GM23338 (cell line): Measurements from ENCODE around the gene MINDY1. TPM values are rescaled to one million over a fixed set of nuclear protein-coding genes. Genes with fewer than 3 reads are reported as not detected.

ENCODE experiments used
- ATAC-seq: fragments of 200-7000 bp; cut with Tn5 transposase; 3 replicates; pipeline ENCODE4 v1.9.1; 2020
- DNase-seq: peaks from one replicate; pipeline ENCODE4 v3.0.0-alpha.2; 2015; ENCODE audit warnings: low spot score
- H2AFZ ChIP-seq: fragments of 200-600 bp; sonication (generic); 2 replicates; pipeline ENCODE4 v1.8.0; 2016; ENCODE audit warnings: antibody characterized with exemption, mild to moderate bottlenecking, moderate library complexity
- H3F3A ChIP-seq: fragments of 200-600 bp; sonication (generic); replicated peaks from 2 replicates; pipeline ENCODE4 v1.8.0; 2017; ENCODE audit warnings: antibody characterized with exemption, mixed run types, low read depth
- H3K27ac ChIP-seq: fragments of 200-600 bp; sonication (generic); 2 replicates; pipeline ENCODE4 v1.6.1; 2016; ENCODE audit warnings: low read depth
- H3K27me3 ChIP-seq: fragments of 200-600 bp; sonication (generic); 2 replicates; pipeline ENCODE4 v1.8.0; 2016; ENCODE audit warnings: mild to moderate bottlenecking, mixed run types, moderate library complexity; ENCODE audit not compliant: insufficient read depth
- H3K36me3 ChIP-seq: fragments of 200-600 bp; sonication (generic); 2 replicates; pipeline ENCODE4 v1.8.0; 2016; ENCODE audit warnings: mild to moderate bottlenecking; ENCODE audit not compliant: insufficient read depth
- H3K4me1 ChIP-seq: fragments of 200-600 bp; sonication (generic); 2 replicates; pipeline ENCODE4 v1.8.0; 2016; ENCODE audit warnings: mild to moderate bottlenecking, moderate library complexity; ENCODE audit not compliant: insufficient read depth
- H3K4me2 ChIP-seq: fragments of 200-600 bp; sonication (generic); 2 replicates; pipeline ENCODE4 v1.7.1; 2017; ENCODE audit warnings: mixed run types
- H3K4me3 ChIP-seq: fragments of 200-600 bp; sonication (generic); 2 replicates; pipeline ENCODE4 v1.6.1; 2016; ENCODE audit warnings: mixed run types
- H3K79me2 ChIP-seq: fragments of 200-600 bp; sonication (generic); replicated peaks from 2 replicates; pipeline ENCODE4 v1.8.0; 2017; ENCODE audit warnings: mild to moderate bottlenecking; ENCODE audit not compliant: insufficient read depth
- H3K9me2 ChIP-seq: fragments of 200-600 bp; sonication (generic); 2 replicates; pipeline ENCODE4 v1.8.0; 2017; ENCODE audit not compliant: insufficient read depth
- H4K20me1 ChIP-seq: fragments of 200-600 bp; sonication (generic); replicated peaks from 2 replicates; pipeline ENCODE4 v1.8.0; 2017; ENCODE audit warnings: mild to moderate bottlenecking; ENCODE audit not compliant: insufficient read depth
- H3K27ac Mint-ChIP-seq: 2 replicates; pipeline ENCODE4 v1.8.0; 2020; ENCODE audit warnings: inconsistent platforms, mild to moderate bottlenecking, moderate library complexity, mixed read lengths
- H3K27me3 Mint-ChIP-seq: 3 replicates; pipeline ENCODE4 v1.8.0; 2022; ENCODE audit warnings: low read depth, mild to moderate bottlenecking, moderate library complexity, mixed read lengths, inconsistent platforms; ENCODE audit not compliant: insufficient read depth, poor library complexity
- H3K36me3 Mint-ChIP-seq: 3 replicates; pipeline ENCODE4 v1.8.0; 2021; ENCODE audit warnings: low read depth, mild to moderate bottlenecking, inconsistent platforms, moderate library complexity, mixed read lengths
- H3K4me1 Mint-ChIP-seq: 3 replicates; pipeline ENCODE4 v1.8.0; 2020; ENCODE audit warnings: mild to moderate bottlenecking, inconsistent platforms, mixed read lengths
- H3K4me3 Mint-ChIP-seq: 3 replicates; pipeline ENCODE4 v1.8.0; 2021; ENCODE audit warnings: moderate library complexity, mild to moderate bottlenecking, inconsistent platforms, mixed read lengths
- H3K9me3 Mint-ChIP-seq: 3 replicates; pipeline ENCODE4 v1.8.0; 2020; ENCODE audit warnings: moderate library complexity, mild to moderate bottlenecking, inconsistent platforms, mixed read lengths
- CREB1 ChIP-seq: fragments of 250-450 bp; sonication (Bioruptor Pico); IDR thresholded peaks from 2 replicates; pipeline ENCODE4 v1.5.0; 2020; ENCODE audit warnings: low read depth, mild to moderate bottlenecking, moderate library complexity
- EZH2 ChIP-seq: fragments of 200-600 bp; sonication (generic); IDR thresholded peaks from one replicate; pipeline ENCODE4 v1.8.0; 2017; ENCODE audit warnings: antibody characterized with exemption, mild to moderate bottlenecking, low read depth; ENCODE audit not compliant: unreplicated experiment
- EZH2phosphoT487 ChIP-seq: fragments of 200-600 bp; sonication (generic); IDR thresholded peaks from one replicate; pipeline ENCODE4 v1.8.1; 2018; ENCODE audit warnings: antibody characterized with exemption; ENCODE audit not compliant: unreplicated experiment
- JUNB ChIP-seq: IDR thresholded peaks from one replicate; pipeline ENCODE4 v1.6.1; 2016; ENCODE audit warnings: antibody characterized with exemption; ENCODE audit not compliant: unreplicated experiment
- NANOG ChIP-seq: IDR thresholded peaks from 2 replicates; pipeline ENCODE4 v1.6.1; 2016; ENCODE audit warnings: antibody characterized with exemption, borderline replicate concordance
- POLR2AphosphoS5 ChIP-seq: IDR thresholded peaks from 2 replicates; pipeline ENCODE4 v1.6.1; 2016; ENCODE audit warnings: antibody characterized with exemption, low read depth
- STAT1 ChIP-seq: IDR thresholded peaks from one replicate; pipeline ENCODE4 v1.6.1; 2016; ENCODE audit warnings: antibody characterized with exemption; ENCODE audit not compliant: unreplicated experiment
- ZNF114 ChIP-seq: fragments of 250-450 bp; sonication (Bioruptor Pico); IDR thresholded peaks from 2 replicates; pipeline ENCODE4 v1.5.0; 2020; ENCODE audit warnings: mild to moderate bottlenecking, moderate library complexity
- ZNF331 ChIP-seq: fragments of 250-450 bp; sonication (Bioruptor Pico); IDR thresholded peaks from 2 replicates; pipeline ENCODE4 v1.5.0; 2020; ENCODE audit warnings: low read depth, mild to moderate bottlenecking, moderate library complexity
- polyA plus RNA-seq: library from polyadenylated mRNA; unstranded; fragments of >200 nt; fragmentation: Nextera tagmentation; extraction: Ambion mirVana; gene quantifications from 2 replicates; pipeline ENCODE4 v1.2.1, GENCODE V29; 2016
- total RNA-seq: library from RNA; depleted of rRNA; stranded (reverse); fragments of >200 nt; shearing (Covaris generic); gene quantifications from 2 replicates; pipeline ENCODE4 v1.2.3, GENCODE V29; 2014
- TF ChIP-seq, protein P1 (sequence below), 2 experiments: fragments of 200-600 bp in 1 of 2; sonication (generic) in 1 of 2; conservative IDR thresholded peaks; 2 replicates each; pipeline versions ENCODE4 v1.5.1 to v1.6.1; 2016 to 2017; ENCODE audit warnings: antibody characterized with exemption in 2 of 2, low read depth in 2 of 2, mild to moderate bottlenecking in 2 of 2, moderate library complexity in 1 of 2
- TF ChIP-seq, protein P2 (sequence below): IDR thresholded peaks from 2 replicates; pipeline ENCODE4 v1.6.1; 2016; ENCODE audit warnings: antibody characterized with exemption
- TF ChIP-seq, protein P3 (sequence below): IDR thresholded peaks from one replicate; pipeline ENCODE4 v1.6.1; 2018; ENCODE audit warnings: antibody characterized with exemption; ENCODE audit not compliant: unreplicated experiment
- TF ChIP-seq, protein P4 (sequence below): fragments of 250-450 bp; sonication (Bioruptor Pico); IDR thresholded peaks from 2 replicates; pipeline ENCODE4 v1.5.0; 2020; ENCODE audit warnings: mild to moderate bottlenecking, moderate library complexity

MINDY1 gene
- total and polyA plus RNA-seq, 2 experiments from 2014 or later, result 4.5 to 10.3 TPM

DNA sequence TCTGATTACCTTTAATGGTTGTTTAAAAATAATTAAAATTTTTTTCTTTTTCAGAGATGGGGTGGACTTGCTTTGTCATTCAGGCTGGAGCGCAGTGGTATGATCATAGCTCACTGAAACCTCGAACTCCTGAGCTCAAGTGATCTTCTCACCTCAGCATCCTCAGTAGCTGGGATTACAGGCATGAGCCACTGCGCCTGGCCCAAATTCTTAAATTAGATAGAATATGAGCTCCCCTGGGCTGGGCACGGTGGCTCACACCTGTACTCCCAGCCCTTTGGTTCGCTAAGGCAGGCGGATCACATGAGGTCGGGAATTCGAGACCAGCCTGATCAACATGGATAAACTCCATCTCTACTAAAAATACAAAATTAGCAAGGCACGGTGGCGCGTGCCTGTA lies 49.0 kb downstream of the MINDY1 start:
- H3K4me3 ChIP-seq, result no peak overlapping the region
- Mint-ChIP-seq H3K4me1 (no peaks in the 10 kb centered on the region), H3K9me3 (no peaks in the 10 kb centered on the region), H3K36me3 (peaks cover 83% of the 10 kb centered on the region), H3K27me3 (peaks cover 4% of the 10 kb centered on the region), H3K4me3 (no peak overlapping the region), H3K27ac (no peak overlapping the region)
- H3K4me1 ChIP-seq, result no peaks in the 10 kb centered on the region
- no peaks in the 10 kb centered on the region for H3K9me2 ChIP-seq
- H3K36me3 ChIP-seq, result peaks cover 44% of the 10 kb centered on the region
- H2AFZ ChIP-seq, result no peak overlapping the region
- TF ChIP-seq, protein P1, sequence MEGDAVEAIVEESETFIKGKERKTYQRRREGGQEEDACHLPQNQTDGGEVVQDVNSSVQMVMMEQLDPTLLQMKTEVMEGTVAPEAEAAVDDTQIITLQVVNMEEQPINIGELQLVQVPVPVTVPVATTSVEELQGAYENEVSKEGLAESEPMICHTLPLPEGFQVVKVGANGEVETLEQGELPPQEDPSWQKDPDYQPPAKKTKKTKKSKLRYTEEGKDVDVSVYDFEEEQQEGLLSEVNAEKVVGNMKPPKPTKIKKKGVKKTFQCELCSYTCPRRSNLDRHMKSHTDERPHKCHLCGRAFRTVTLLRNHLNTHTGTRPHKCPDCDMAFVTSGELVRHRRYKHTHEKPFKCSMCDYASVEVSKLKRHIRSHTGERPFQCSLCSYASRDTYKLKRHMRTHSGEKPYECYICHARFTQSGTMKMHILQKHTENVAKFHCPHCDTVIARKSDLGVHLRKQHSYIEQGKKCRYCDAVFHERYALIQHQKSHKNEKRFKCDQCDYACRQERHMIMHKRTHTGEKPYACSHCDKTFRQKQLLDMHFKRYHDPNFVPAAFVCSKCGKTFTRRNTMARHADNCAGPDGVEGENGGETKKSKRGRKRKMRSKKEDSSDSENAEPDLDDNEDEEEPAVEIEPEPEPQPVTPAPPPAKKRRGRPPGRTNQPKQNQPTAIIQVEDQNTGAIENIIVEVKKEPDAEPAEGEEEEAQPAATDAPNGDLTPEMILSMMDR (conservative IDR thresholded peaks at IDR 0.05; ENCODE audit: low read depth in 2 of 2), result no peak
- no peak for TF ChIP-seq ZNF331 (CRISPR knock-in tag)
- no peak for TF ChIP-seq NANOG
- TF ChIP-seq, protein P2, sequence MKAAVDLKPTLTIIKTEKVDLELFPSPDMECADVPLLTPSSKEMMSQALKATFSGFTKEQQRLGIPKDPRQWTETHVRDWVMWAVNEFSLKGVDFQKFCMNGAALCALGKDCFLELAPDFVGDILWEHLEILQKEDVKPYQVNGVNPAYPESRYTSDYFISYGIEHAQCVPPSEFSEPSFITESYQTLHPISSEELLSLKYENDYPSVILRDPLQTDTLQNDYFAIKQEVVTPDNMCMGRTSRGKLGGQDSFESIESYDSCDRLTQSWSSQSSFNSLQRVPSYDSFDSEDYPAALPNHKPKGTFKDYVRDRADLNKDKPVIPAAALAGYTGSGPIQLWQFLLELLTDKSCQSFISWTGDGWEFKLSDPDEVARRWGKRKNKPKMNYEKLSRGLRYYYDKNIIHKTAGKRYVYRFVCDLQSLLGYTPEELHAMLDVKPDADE, result no peak
- TF ChIP-seq, protein P3, sequence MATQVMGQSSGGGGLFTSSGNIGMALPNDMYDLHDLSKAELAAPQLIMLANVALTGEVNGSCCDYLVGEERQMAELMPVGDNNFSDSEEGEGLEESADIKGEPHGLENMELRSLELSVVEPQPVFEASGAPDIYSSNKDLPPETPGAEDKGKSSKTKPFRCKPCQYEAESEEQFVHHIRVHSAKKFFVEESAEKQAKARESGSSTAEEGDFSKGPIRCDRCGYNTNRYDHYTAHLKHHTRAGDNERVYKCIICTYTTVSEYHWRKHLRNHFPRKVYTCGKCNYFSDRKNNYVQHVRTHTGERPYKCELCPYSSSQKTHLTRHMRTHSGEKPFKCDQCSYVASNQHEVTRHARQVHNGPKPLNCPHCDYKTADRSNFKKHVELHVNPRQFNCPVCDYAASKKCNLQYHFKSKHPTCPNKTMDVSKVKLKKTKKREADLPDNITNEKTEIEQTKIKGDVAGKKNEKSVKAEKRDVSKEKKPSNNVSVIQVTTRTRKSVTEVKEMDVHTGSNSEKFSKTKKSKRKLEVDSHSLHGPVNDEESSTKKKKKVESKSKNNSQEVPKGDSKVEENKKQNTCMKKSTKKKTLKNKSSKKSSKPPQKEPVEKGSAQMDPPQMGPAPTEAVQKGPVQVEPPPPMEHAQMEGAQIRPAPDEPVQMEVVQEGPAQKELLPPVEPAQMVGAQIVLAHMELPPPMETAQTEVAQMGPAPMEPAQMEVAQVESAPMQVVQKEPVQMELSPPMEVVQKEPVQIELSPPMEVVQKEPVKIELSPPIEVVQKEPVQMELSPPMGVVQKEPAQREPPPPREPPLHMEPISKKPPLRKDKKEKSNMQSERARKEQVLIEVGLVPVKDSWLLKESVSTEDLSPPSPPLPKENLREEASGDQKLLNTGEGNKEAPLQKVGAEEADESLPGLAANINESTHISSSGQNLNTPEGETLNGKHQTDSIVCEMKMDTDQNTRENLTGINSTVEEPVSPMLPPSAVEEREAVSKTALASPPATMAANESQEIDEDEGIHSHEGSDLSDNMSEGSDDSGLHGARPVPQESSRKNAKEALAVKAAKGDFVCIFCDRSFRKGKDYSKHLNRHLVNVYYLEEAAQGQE, result no peak
- no peak for TF ChIP-seq ZNF114
- TF ChIP-seq STAT1, result no peak
- no peak for TF ChIP-seq CREB1
- no peak for TF ChIP-seq JUNB
- TF ChIP-seq EZH2, result no peak
- TF ChIP-seq EZH2phosphoT487, result no peak
- TF ChIP-seq, protein P4, sequence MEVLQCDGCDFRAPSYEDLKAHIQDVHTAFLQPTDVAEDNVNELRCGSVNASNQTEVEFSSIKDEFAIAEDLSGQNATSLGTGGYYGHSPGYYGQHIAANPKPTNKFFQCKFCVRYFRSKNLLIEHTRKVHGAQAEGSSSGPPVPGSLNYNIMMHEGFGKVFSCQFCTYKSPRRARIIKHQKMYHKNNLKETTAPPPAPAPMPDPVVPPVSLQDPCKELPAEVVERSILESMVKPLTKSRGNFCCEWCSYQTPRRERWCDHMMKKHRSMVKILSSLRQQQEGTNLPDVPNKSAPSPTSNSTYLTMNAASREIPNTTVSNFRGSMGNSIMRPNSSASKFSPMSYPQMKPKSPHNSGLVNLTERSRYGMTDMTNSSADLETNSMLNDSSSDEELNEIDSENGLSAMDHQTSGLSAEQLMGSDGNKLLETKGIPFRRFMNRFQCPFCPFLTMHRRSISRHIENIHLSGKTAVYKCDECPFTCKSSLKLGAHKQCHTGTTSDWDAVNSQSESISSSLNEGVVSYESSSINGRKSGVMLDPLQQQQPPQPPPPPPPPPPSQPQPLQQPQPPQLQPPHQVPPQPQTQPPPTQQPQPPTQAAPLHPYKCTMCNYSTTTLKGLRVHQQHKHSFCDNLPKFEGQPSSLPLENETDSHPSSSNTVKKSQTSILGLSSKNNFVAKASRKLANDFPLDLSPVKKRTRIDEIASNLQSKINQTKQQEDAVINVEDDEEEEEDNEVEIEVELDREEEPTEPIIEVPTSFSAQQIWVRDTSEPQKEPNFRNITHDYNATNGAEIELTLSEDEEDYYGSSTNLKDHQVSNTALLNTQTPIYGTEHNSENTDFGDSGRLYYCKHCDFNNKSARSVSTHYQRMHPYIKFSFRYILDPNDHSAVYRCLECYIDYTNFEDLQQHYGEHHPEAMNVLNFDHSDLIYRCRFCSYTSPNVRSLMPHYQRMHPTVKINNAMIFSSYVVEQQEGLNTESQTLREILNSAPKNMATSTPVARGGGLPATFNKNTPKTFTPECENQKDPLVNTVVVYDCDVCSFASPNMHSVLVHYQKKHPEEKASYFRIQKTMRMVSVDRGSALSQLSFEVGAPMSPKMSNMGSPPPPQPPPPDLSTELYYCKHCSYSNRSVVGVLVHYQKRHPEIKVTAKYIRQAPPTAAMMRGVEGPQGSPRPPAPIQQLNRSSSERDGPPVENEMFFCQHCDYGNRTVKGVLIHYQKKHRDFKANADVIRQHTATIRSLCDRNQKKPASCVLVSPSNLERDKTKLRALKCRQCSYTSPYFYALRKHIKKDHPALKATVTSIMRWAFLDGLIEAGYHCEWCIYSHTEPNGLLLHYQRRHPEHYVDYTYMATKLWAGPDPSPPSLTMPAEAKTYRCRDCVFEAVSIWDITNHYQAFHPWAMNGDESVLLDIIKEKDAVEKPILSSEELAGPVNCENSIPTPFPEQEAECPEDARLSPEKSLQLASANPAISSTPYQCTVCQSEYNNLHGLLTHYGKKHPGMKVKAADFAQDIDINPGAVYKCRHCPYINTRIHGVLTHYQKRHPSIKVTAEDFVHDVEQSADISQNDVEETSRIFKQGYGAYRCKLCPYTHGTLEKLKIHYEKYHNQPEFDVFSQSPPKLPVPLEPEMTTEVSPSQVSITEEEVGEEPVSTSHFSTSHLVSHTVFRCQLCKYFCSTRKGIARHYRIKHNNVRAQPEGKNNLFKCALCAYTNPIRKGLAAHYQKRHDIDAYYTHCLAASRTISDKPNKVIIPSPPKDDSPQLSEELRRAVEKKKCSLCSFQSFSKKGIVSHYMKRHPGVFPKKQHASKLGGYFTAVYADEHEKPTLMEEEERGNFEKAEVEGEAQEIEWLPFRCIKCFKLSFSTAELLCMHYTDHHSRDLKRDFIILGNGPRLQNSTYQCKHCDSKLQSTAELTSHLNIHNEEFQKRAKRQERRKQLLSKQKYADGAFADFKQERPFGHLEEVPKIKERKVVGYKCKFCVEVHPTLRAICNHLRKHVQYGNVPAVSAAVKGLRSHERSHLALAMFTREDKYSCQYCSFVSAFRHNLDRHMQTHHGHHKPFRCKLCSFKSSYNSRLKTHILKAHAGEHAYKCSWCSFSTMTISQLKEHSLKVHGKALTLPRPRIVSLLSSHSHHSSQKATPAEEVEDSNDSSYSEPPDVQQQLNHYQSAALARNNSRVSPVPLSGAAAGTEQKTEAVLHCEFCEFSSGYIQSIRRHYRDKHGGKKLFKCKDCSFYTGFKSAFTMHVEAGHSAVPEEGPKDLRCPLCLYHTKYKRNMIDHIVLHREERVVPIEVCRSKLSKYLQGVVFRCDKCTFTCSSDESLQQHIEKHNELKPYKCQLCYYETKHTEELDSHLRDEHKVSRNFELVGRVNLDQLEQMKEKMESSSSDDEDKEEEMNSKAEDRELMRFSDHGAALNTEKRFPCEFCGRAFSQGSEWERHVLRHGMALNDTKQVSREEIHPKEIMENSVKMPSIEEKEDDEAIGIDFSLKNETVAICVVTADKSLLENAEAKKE, result no peak
- TF ChIP-seq POLR2AphosphoS5, result no peak
- H3K27ac ChIP-seq, result no peak overlapping the region
- peaks cover 4% of the 10 kb centered on the region; the same call in 1 of the 2 replicates for H4K20me1 ChIP-seq
- H3K27me3 ChIP-seq, result no peaks in the 10 kb centered on the region
- no peaks in the 10 kb centered on the region for H3K79me2 ChIP-seq
- H3K4me2 ChIP-seq, result no peak overlapping the region
- 0 out of 2 replicates have a peak, but pooled peaks cover 3% of the 10 kb centered on the region for H3F3A ChIP-seq
- ATAC-seq (no peak), DNase-seq (no peak)
